Kidney (tissue), 14 donors: ENCODE results near the gene TMEM169. TPM values are rescaled to one million over a fixed set of nuclear protein-coding genes. Genes with fewer than 3 reads are reported as not detected.

ENCODE experiments used
- DNase-seq, 5 donors: peaks; one replicate each; pipeline ENCODE4 v3.0.0-alpha.2; 2013 to 2020
- FAIRE-seq: peaks from 2 replicates; lab custom pipeline; 2012; peaks lifted over from hg19 to GRCh38; lab: Jason Lieb, UNC
- H3K27ac ChIP-seq, 2 donors: one replicate each; pipeline ENCODE4 v1.7.0; 2013; ENCODE audit warnings: low read depth in 2 of 2, low read length in 2 of 2, inconsistent platforms in 1 of 2
- H3K27me3 ChIP-seq: one replicate; pipeline ENCODE4 v1.7.1; 2013; ENCODE audit warnings: low read length, inconsistent platforms; ENCODE audit not compliant: control insufficient read depth, insufficient read depth
- H3K36me3 ChIP-seq, 3 donors: one replicate each; pipeline versions ENCODE4 v1.7.0 to v1.7.1; 2013; ENCODE audit warnings: low read length in 3 of 3, control low read depth in 1 of 3, inconsistent platforms in 1 of 3; ENCODE audit not compliant: insufficient read depth in 3 of 3, control insufficient read depth in 2 of 3
- H3K4me1 ChIP-seq, 3 donors: one replicate each; pipeline versions ENCODE4 v1.7.0 to v1.7.1; 2013; ENCODE audit warnings: low read length in 3 of 3, inconsistent platforms in 1 of 3, low read depth in 1 of 3; ENCODE audit not compliant: control insufficient read depth in 2 of 3, insufficient read depth in 2 of 3
- H3K4me3 ChIP-seq, 3 donors: one replicate each; pipeline versions ENCODE4 v1.7.0 to v1.8.1; 2013; ENCODE audit warnings: low read length in 3 of 3, control low read depth in 1 of 3, inconsistent platforms in 1 of 3
- H3K9ac ChIP-seq, 3 donors: one replicate each; pipeline versions ENCODE4 v1.7.0 to v1.7.1; 2013; ENCODE audit warnings: low read length in 3 of 3, control low read depth in 1 of 3, inconsistent platforms in 1 of 3
- H3K9me3 ChIP-seq, 3 donors: one replicate each; pipeline versions ENCODE4 v1.7.0 to v1.7.1; 2013; ENCODE audit warnings: low read length in 3 of 3, control low read depth in 1 of 3, inconsistent platforms in 1 of 3; ENCODE audit not compliant: control insufficient read depth in 2 of 3, insufficient read depth in 1 of 3
- intact Hi-C: fragments of 100-400 bp; cut with DNase I; formaldehyde crosslinking; loops from one replicate; pipeline ENCODE4 v1.11.1; 2022
- polyA plus RNA-seq: library from polyadenylated mRNA; stranded (reverse); fragments of 350-450 nt; fragmentation: Illumina TruSeq; extraction: RNeasy Lipid Tissue Mini Kit (QIAGEN cat#74804); gene quantifications from one replicate; pipeline ENCODE4 v1.2.3, GENCODE V29; 2014; ENCODE audit warnings: low read depth, low replicate concordance; ENCODE audit not compliant: insufficient read depth
- total RNA-seq: library from RNA; stranded (reverse); fragmentation: NEBNext Ultra II Directional; extraction: Animal tissue kit (Norgen Biotek cat#: 25700); gene quantifications from one replicate; pipeline ENCODE4 v1.2.1, GENCODE V29; 2021
- TF ChIP-seq, protein P1 (sequence below): IDR thresholded peaks from 3 replicates; pipeline ENCODE4 v1.5.1; 2012; ENCODE audit warnings: mild to moderate bottlenecking, moderate library complexity, borderline replicate concordance; ENCODE audit not compliant: insufficient read depth; ENCODE audit errors: extremely low read depth
- donor health status: control.
- donor health status: control.
- donor health status: control.
- donor health status: control.
- donor health status: control.
- donor health status: DM: yes; HTN: yes; CAD: no.
- donor health status: Normal renal cell carcinoma (clear cell type).

TMEM169 gene
- total and polyA plus RNA-seq, 2 donors from 2014 or later, result 1.6 to 4.6 TPM

DNA sequence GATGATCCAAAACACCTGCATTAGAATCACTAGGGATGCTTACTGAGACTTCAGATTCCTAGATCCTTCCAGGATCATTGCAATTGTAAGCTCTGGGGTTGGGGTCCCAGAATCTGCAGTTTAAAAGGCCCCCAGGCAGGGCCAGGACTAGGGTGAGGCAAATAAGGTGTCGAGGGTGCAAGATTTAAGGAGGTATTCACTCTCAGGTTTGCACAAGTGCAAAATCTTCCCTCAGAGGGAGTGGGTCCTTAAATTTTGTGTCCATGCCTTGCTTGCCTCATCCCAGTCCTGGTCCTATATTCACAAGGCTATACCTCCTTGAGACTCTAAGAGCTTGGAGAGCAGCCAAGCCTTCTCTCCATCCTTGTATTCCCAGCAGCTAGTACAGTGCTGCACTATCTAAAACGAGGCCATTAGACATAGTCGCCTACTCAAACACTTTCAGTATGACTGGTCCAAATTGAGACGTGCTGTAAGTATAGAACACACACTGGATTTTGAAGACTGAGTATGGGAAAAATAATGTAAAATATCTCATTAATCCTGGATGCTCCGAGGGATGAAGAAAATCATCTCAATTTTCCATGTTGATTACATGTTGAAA, 36.7 kb upstream of the TMEM169 start:
- intact Hi-C loops, result no loop called here
- no peaks in the 10 kb centered on the region for H3K9me3 ChIP-seq
- no peaks in the 10 kb centered on the region for H3K27me3 ChIP-seq
- DNase-seq, result no peak
- no peak overlapping the region for H3K4me3 ChIP-seq
- no peak overlapping the region for H3K9ac ChIP-seq
- no peak overlapping the region for H3K27ac ChIP-seq
- no peak for FAIRE-seq
- no peaks in the 10 kb centered on the region for H3K4me1 ChIP-seq
- H3K36me3 ChIP-seq, result peaks cover 2 to 47% (median 8%) of the 10 kb centered on the region in 3 donors
- TF ChIP-seq, protein P1, sequence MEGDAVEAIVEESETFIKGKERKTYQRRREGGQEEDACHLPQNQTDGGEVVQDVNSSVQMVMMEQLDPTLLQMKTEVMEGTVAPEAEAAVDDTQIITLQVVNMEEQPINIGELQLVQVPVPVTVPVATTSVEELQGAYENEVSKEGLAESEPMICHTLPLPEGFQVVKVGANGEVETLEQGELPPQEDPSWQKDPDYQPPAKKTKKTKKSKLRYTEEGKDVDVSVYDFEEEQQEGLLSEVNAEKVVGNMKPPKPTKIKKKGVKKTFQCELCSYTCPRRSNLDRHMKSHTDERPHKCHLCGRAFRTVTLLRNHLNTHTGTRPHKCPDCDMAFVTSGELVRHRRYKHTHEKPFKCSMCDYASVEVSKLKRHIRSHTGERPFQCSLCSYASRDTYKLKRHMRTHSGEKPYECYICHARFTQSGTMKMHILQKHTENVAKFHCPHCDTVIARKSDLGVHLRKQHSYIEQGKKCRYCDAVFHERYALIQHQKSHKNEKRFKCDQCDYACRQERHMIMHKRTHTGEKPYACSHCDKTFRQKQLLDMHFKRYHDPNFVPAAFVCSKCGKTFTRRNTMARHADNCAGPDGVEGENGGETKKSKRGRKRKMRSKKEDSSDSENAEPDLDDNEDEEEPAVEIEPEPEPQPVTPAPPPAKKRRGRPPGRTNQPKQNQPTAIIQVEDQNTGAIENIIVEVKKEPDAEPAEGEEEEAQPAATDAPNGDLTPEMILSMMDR, result no peak

DNA sequence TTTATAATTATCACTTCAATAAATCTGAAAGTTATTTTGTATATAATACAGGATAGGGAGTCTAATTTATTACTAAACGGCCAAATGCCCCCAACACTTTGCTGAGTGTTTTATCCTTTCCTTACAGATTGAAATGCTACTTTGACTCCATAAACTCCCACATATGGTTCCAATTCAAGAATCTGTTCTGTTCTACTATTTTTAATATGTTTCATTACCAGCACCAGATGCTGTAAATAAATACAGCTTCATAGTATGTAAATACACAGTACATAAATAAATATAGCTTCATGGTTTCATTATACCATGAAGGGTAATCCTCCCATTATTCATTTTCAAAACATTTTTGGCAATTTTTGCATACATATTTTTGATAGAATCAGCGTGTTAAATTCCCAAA, 34.3 kb upstream of the TMEM169 start:
- no peak overlapping the region for H3K27ac ChIP-seq
- H3K27me3 ChIP-seq, result no peaks in the 10 kb centered on the region
- intact Hi-C loops, result no loop called here
- H3K36me3 ChIP-seq, result peaks cover 2 to 36% (median 4%) of the 10 kb centered on the region in 3 donors
- no peaks in the 10 kb centered on the region for H3K4me1 ChIP-seq
- H3K4me3 ChIP-seq, result no peak overlapping the region
- H3K9me3 ChIP-seq, result no peaks in the 10 kb centered on the region
- DNase-seq (peak in 2 of 5 donors; percentile 24 to 66), FAIRE-seq (no peak)
- TF ChIP-seq, protein P1, result no peak
- no peak overlapping the region for H3K9ac ChIP-seq

DNA sequence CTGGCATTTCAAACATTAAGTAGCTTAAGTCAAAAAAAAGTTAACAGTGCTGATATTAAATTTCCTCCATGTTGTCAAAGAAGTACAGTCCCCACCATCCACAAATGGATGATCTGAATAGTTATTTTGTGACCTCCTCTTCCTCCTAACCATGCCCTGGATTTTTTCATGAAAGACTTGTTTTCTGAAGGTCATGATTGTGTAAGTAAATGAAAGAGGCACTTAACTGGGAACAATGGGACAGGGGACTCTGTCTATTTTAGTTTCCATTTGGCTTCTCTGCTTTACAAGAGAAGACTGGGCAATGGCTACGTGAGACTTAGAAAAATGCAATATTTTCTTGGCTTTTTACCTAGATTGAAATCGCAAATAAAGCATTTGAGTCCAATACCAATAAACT, 32.3 kb upstream of the TMEM169 start:
- no peak for FAIRE-seq

More for the DNA sequence above, 32.3 kb upstream of the TMEM169 start:
- Histone ChIP-seq H3K27me3 (no peaks in the 10 kb centered on the region), H3K4me3 (no peak overlapping the region), H3K9ac (no peak overlapping the region), H3K27ac (no peak overlapping the region), H3K9me3 (no peaks in the 10 kb centered on the region), H3K36me3 (peaks cover 0 to 25% (median 0%) of the 10 kb centered on the region in 3 donors), H3K4me1 (no peaks in the 10 kb centered on the region)
- TF ChIP-seq, protein P1, result no peak
- intact Hi-C loops, result no loop called here
- DNase-seq, result no peak
